ENCODE data around the gene IL18.
"Not testable (repeated sequence)": the region's sequence is repeated elsewhere in the genome, so short reads cannot be mapped to it uniquely, and the experiment has no call there.

Gene IL18

GRCh38 chr11:112167145-112167544 is 3.3 kb upstream of the IL18 start, which contains the start of gene TEX12:
TSS of gene TEX12 (plus strand) at chr11:112167372. CDS start at chr11:112169269, 1,897 bp downstream.
- no peak for DNase-seq

- no peak for DNase-seq
Observed at GRCh38 chr11:112166562-112166961, 2.7 kb upstream of the IL18 start.

GRCh38 chr11:112165049-112165448 is 1.2 kb upstream of the IL18 start:
- DNase-seq, result no peak

- no peak for DNase-seq
Observed at GRCh38 chr11:112162761-112163546, 940 bp downstream of the IL18 start.

GRCh38 chr11:112162200-112162599 is 1.7 kb downstream of the IL18 start:
- DNase-seq, result not testable (repeated sequence)

GRCh38 chr11:112161012-112161411 is 2.9 kb downstream of the IL18 start:
- DNase-seq, result no peak

GRCh38 chr11:112160091-112160848 is 3.6 kb downstream of the IL18 start:
- DNase-seq, result no peak

GRCh38 chr11:112159098-112160065 is 4.5 kb downstream of the IL18 start:
- no peak for DNase-seq

- no peak for DNase-seq
Observed at GRCh38 chr11:112156956-112157766, 6.7 kb downstream of the IL18 start.

- no peak for DNase-seq
Observed at GRCh38 chr11:112156153-112156955, 7.5 kb downstream of the IL18 start.

- DNase-seq, result no peak
Observed at GRCh38 chr11:112150517-112150916, 13.4 kb downstream of the IL18 start.

- DNase-seq, result no peak
Observed at GRCh38 chr11:112143597-112143996, 20.3 kb downstream of the IL18 start.

- no peak for DNase-seq
Observed at GRCh38 chr11:112134473-112134872, 29.4 kb downstream of the IL18 start.

GRCh38 chr11:112132737-112133136 is 31.2 kb downstream of the IL18 start:
- peak; percentile 19 for DNase-seq

- DNase-seq, result no peak
Observed at GRCh38 chr11:112129656-112130055, 34.2 kb downstream of the IL18 start.

GRCh38 chr11:112128483-112129121 is 35.3 kb downstream of the IL18 start:
- no peak for DNase-seq

- no peak for DNase-seq
Observed at GRCh38 chr11:112127056-112127455, 36.8 kb downstream of the IL18 start.

GRCh38 chr11:112123129-112123528 is 40.8 kb downstream of the IL18 start:
- DNase-seq, result no peak

- DNase-seq, result no peak
Observed at GRCh38 chr11:112121981-112122615, 41.8 kb downstream of the IL18 start.

GRCh38 chr11:112118176-112118575 is 45.7 kb downstream of the IL18 start:
- no peak for DNase-seq
